Measurements from ENCODE around the gene P3H2.

Gene P3H2

DNA sequence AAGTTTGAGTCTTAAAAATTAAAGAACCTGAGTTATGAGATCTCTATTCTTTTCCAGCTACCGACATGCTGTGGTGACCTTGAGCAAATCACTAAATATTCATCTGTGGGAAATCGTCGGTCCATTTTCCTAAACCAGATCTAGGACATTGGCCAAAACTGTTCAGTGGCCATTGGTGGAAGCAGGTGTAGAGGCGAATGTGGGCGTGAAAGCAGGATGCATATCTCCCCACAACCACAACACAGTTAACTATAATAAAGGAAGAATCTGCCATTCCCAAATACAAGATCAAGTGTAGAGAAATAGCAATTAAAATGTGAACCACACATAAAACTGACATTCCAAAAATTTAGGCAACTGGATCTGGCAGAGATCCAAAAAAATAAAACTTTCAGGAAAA is 129.9 kb downstream of the P3H2 start:
- Histone ChIP-seq H3K9me2 (replicated peaks; ENCODE audit: low read depth, low read length) (no peaks in the 10 kb centered on the region), H3K4me1 (ENCODE audit: insufficient read depth, low read length, poor library complexity, severe bottlenecking) (peaks cover 45% of the 10 kb centered on the region), H3K27me3 (ENCODE audit: insufficient read depth, low read length, poor library complexity, severe bottlenecking) (no peaks in the 10 kb centered on the region), H3K4me3 (ENCODE audit: low read length, poor library complexity, severe bottlenecking) (no peak overlapping the region), H4K20me1 (ENCODE audit: insufficient read depth, low read length, poor library complexity, severe bottlenecking) (no peaks in the 10 kb centered on the region), H3F3A (ENCODE audit: low read depth) (no peaks in the 10 kb centered on the region), H2AFZ (ENCODE audit: low read length) (peak overlapping the region; percentile 4; the same call in 1 of the 2 replicates), H3K9ac (ENCODE audit: low read depth, low read length, poor library complexity, severe bottlenecking) (no peak overlapping the region), H3K36me3 (ENCODE audit: insufficient read depth, low read length) (no peaks in the 10 kb centered on the region), H3K79me2 (ENCODE audit: insufficient read depth, low read length) (no peaks in the 10 kb centered on the region), H3K9me3 (ENCODE audit: insufficient read depth, low read depth, low read length) (no peaks in the 10 kb centered on the region), H3K4me2 (ENCODE audit: low read depth, low read length, poor library complexity, severe bottlenecking) (no peak overlapping the region)
- TF ChIP-seq EZH2phosphoT487 (IDR thresholded peaks at IDR 0.05; ENCODE audit: borderline replicate concordance) = no peak
- TF ChIP-seq, protein P1, sequence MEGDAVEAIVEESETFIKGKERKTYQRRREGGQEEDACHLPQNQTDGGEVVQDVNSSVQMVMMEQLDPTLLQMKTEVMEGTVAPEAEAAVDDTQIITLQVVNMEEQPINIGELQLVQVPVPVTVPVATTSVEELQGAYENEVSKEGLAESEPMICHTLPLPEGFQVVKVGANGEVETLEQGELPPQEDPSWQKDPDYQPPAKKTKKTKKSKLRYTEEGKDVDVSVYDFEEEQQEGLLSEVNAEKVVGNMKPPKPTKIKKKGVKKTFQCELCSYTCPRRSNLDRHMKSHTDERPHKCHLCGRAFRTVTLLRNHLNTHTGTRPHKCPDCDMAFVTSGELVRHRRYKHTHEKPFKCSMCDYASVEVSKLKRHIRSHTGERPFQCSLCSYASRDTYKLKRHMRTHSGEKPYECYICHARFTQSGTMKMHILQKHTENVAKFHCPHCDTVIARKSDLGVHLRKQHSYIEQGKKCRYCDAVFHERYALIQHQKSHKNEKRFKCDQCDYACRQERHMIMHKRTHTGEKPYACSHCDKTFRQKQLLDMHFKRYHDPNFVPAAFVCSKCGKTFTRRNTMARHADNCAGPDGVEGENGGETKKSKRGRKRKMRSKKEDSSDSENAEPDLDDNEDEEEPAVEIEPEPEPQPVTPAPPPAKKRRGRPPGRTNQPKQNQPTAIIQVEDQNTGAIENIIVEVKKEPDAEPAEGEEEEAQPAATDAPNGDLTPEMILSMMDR (conservative IDR thresholded peaks at IDR 0.05; ENCODE audit: low read length) = no peak

DNA sequence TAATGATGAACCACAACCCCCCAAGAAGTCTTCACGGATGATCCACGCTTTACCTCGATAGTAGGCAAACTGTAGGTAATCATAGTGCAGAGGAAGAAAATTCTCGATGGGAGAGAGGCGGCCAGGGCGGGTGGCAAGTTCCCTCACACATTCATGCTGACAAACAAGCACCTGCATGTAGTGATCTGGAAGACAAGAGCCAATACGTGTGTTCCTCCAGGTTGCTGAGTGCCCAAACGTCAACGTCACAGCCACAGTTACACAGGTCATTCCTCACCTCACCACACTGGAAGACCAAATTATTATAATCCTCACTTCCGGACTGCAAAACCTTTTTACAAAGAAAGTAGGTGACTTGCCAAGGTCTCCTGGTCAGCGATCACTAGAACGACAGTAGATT is 131.8 kb downstream of the P3H2 start:
- no peak overlapping the region for H2AFZ ChIP-seq (ENCODE audit: low read length)
- H3K4me2 ChIP-seq (ENCODE audit: low read depth, low read length, poor library complexity, severe bottlenecking) = no peak overlapping the region
- H3K9me2 ChIP-seq (replicated peaks; ENCODE audit: low read depth, low read length) = no peaks in the 10 kb centered on the region
- no peaks in the 10 kb centered on the region for H3K27me3 ChIP-seq (ENCODE audit: insufficient read depth, low read length, poor library complexity, severe bottlenecking)
- H3K9ac ChIP-seq (ENCODE audit: low read depth, low read length, poor library complexity, severe bottlenecking) = no peak overlapping the region
- H3K79me2 ChIP-seq (ENCODE audit: insufficient read depth, low read length) = no peaks in the 10 kb centered on the region
- TF ChIP-seq, protein P1 (conservative IDR thresholded peaks at IDR 0.05; ENCODE audit: low read length) = no peak
- no peak for TF ChIP-seq EZH2phosphoT487 (IDR thresholded peaks at IDR 0.05; ENCODE audit: borderline replicate concordance)
- H3K4me1 ChIP-seq (ENCODE audit: insufficient read depth, low read length, poor library complexity, severe bottlenecking) = peaks cover 40% of the 10 kb centered on the region
- H4K20me1 ChIP-seq (ENCODE audit: insufficient read depth, low read length, poor library complexity, severe bottlenecking) = no peaks in the 10 kb centered on the region
- no peak overlapping the region for H3K4me3 ChIP-seq (ENCODE audit: low read length, poor library complexity, severe bottlenecking)
- no peaks in the 10 kb centered on the region for H3K36me3 ChIP-seq (ENCODE audit: insufficient read depth, low read length)
- H3K9me3 ChIP-seq (ENCODE audit: insufficient read depth, low read depth, low read length) = no peaks in the 10 kb centered on the region
- H3F3A ChIP-seq (ENCODE audit: low read depth) = no peaks in the 10 kb centered on the region

DNA sequence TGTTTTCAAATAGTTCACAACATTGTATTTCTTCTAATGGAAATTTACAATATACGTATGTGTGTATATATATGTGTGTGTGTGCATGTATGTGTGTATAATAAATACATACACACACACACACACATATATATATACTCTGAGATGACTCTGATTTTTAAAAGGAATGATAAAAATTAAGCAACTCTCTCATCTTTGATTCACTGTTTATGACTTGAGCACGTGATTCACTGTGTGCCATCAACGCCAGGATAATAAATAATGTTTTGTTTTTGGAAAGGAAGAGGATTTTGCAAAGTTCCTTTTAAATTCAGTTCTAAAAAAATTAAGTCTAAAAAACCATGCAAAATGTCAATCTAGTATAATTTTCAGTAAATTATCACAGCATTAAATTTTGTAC is 132.4 kb downstream of the P3H2 start:
- Histone ChIP-seq H3K4me3 (ENCODE audit: low read length, poor library complexity, severe bottlenecking) (no peak overlapping the region), H3K4me2 (ENCODE audit: low read depth, low read length, poor library complexity, severe bottlenecking) (no peak overlapping the region), H3K9me3 (ENCODE audit: insufficient read depth, low read depth, low read length) (no peaks in the 10 kb centered on the region), H4K20me1 (ENCODE audit: insufficient read depth, low read length, poor library complexity, severe bottlenecking) (no peaks in the 10 kb centered on the region), H2AFZ (ENCODE audit: low read length) (no peak overlapping the region), H3K4me1 (ENCODE audit: insufficient read depth, low read length, poor library complexity, severe bottlenecking) (peaks cover 40% of the 10 kb centered on the region), H3K9ac (ENCODE audit: low read depth, low read length, poor library complexity, severe bottlenecking) (no peak overlapping the region), H3K36me3 (ENCODE audit: insufficient read depth, low read length) (no peaks in the 10 kb centered on the region), H3K79me2 (ENCODE audit: insufficient read depth, low read length) (no peaks in the 10 kb centered on the region), H3K9me2 (replicated peaks; ENCODE audit: low read depth, low read length) (no peaks in the 10 kb centered on the region), H3K27me3 (ENCODE audit: insufficient read depth, low read length, poor library complexity, severe bottlenecking) (no peaks in the 10 kb centered on the region), H3F3A (ENCODE audit: low read depth) (no peaks in the 10 kb centered on the region)
- TF ChIP-seq, protein P1 (conservative IDR thresholded peaks at IDR 0.05; ENCODE audit: low read length) = no peak
- TF ChIP-seq EZH2phosphoT487 (IDR thresholded peaks at IDR 0.05; ENCODE audit: borderline replicate concordance) = no peak
